Fibroblast of upper back skin (primary cell): ENCODE measurements around the gene ACBD3.

Experiments used
- DNase-seq: peaks from one replicate; pipeline ENCODE4 v3.0.0-alpha.2; 2013

ACBD3 gene

DNA sequence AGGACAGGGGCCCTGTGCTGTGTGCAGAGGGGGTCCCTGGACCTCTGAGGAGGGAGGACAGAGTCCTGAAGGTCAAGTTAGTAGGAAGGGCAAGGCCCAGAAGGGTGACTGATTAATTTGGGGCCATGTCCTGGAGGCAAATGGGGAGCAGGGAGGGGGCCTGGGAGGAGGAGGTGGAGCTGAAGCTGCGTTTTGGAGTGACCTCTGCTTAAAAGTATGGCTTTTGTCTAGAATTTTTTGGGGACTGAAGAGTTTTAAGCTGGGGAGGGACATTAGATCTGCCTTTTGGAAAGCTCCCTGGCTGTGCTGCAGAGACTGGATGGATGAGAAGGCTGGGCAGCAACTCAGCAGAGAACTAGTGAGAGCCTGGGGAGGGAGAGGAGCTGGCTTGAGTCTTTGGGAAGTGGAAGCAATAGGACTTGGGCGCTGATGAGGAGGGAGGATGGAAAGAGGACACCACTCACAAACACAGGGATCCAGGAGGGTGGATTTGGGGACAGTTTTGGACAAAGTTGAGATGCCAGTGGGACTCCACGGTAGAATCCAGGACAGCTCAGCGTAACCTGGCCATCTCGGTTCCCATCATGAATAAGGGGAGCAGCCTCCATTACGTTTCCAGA is 52.9 kb downstream of the ACBD3 start:
- no peak for DNase-seq

DNA sequence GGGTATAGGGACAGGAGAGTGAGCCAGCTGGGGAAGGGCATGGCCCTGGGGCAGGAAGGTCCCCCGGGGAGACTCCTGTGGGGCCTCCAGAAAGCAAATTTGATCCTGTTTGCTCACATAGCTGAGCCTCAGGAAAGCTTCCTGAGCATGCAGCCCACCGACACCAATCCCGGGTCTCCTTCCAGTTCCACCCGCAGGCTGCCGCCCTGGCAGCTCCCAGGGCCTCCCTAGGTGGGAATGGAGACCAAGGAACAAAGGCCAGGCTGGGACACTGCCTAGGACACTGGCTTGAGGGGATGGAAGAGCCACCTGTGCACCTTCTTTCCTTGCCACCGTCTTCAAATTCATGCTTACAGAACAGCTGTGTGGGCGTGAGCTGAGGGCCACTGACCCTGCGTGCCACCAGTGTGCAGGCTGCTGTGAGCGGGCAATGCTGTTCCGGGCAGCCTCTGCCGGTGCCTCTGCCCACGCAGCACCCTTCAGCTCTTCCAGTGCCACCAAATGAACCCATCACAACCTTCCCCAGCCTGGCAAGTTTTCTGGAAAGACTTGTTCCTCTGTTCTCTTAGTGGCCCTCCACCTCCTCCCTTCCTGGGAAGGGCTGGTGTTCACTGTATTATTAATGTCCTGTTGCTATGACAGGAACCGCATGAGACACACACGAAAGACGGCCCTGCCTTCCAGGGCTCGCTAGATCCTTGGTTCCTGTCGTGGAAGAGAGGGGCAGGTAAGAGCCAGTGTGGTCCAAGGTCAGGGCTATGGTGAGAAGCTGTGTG is 53.6 kb downstream of the ACBD3 start:
- no peak for DNase-seq

DNA sequence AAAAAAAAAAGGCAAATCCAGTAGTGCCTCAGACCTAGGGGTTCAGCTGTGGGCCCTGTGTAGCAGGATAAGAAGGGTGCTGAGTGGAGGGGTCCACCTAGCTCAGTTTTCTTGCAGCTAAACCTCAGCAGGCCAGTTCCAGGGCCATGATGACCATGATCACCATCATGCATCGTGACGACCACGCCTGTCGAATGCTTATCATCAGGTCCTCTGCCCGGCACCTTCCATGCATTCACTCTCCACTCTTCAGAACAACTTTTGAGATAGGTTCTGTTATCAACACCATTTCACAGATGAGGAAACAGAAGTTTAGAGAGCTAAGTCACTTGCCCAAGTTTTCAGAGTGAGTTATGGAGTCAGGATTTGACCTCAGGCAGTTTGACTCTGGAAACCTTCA is 54.9 kb downstream of the ACBD3 start:
- DNase-seq: no peak

DNA sequence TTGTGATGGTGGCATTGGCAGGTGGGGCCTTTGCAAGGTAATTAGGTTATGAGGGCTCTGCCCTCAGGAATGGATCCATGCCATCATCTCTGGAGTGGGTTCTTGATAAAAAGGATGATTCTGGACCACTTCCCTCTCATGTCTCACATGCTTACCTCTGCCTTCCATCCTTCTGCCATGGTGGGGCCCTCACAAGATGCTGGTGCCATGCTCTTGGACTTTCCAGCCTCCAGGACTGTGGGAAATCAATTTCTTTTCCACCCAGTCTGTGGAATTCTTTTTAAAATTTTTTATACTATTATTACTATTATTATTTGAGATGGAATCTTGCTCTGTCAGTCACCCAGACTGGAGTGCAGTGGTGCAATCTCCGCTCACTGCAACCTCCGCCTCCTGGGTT is 57.3 kb downstream of the ACBD3 start:
- no peak for DNase-seq

DNA sequence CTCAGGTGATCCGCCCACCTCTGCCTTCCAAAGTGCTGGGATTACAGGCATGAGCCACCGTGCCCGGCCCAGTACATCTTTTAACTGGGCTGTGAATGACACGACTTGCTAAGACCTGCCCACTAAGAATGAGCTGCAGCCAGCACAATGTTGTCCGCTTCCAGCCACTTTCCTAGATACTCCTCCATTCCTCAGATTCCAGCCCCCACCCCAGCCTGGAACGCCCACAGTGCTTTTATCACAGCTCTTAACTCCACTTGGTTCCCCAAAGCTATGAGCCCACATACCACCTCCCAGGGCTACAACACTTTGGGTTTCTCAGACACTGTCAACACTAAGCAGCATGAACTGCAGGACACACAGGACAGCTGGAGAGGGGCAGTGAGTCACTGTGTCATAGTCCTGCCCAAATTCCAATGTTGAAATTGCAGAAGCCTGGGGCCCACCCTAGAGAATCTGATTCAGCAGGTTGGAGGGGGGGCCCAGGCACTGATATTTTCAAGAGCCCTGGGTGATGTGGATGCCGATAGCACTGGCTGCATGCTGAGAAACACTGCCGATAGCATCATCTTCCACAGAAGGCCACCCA is 58.0 kb downstream of the ACBD3 start:
- DNase-seq: peak; percentile 69

DNA sequence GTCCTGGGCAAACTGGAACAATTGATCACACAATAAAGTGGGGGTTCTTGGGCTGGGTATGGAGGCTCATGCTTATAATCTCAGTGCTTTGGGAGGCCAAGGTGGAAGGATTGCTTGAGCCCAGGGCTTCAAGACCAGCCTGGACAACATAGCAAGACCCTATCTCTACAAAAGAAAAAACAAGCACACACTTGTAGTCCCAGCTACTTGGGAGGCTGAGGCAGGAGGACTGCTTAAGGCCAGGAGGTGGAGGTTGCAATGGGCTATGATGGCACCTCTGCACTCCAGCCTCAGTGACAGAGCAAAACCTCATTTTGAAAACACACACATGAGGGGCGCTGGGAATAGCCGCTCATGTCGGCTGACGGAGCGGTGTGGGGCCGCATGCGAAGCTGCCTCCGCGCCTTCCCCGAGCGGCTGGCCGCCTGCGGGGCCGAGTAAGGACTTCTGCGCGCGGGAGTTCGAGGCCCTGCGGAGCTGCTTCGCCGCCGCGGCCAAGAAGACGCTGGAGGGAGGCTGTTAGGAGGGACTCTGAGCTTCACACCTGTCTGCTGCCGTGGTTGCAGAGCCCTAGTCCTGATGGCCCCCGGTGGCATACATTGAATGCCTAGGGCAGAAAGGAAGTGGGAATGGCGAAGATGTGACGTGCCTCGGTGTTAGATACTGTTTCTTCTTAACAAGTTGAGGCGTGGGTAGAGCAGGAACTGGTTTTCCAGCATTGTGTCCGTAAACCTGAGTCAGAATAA is 59.5 kb downstream of the ACBD3 start:
- DNase-seq: no peak

DNA sequence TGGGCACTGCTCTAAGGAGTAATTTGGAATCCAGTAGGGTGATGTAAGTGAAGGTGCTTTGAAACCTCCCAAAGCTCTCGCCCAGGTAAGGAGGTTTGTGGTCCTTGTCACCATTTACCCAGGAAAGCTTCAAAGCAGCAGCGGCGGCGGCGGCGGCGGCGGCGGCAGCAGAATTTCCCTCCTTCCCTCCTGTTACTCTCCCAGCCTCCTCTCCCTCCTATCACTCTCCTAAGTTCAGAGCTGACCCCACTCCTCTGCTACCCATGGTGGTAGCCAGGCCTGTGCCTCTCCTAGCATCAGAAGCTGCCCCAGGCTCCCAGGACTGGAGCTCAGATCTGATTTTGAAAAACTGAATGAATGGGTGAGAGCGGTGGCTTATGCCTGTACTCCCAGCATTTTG is 60.7 kb downstream of the ACBD3 start:
- no peak for DNase-seq

DNA sequence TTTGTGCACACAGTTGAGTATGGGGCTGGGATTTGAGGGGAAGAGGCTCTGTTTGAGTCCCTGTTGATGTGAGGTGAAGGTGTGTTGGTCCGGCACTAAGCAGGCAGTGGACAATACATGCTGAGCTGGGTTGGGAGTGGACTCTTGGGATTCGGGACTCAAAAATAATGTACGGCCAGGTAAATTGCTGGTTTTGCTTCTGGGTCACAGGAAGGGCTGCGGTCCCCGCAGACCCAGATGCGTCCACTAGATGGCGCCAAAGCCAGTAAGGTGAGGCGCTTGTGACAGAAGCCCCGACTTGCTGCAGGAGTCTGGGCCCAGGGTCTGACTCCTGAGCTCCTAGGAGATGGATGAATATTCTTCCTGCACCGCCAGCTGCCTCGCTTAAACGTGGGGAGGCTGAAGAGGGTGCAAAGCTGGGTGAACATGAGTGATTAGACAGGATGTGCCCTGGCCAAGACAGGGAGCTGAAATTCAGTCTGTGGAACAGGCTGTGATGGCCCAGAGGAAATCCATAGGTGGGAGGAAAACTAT is 61.4 kb downstream of the ACBD3 start:
- peak; percentile 72 for DNase-seq

DNA sequence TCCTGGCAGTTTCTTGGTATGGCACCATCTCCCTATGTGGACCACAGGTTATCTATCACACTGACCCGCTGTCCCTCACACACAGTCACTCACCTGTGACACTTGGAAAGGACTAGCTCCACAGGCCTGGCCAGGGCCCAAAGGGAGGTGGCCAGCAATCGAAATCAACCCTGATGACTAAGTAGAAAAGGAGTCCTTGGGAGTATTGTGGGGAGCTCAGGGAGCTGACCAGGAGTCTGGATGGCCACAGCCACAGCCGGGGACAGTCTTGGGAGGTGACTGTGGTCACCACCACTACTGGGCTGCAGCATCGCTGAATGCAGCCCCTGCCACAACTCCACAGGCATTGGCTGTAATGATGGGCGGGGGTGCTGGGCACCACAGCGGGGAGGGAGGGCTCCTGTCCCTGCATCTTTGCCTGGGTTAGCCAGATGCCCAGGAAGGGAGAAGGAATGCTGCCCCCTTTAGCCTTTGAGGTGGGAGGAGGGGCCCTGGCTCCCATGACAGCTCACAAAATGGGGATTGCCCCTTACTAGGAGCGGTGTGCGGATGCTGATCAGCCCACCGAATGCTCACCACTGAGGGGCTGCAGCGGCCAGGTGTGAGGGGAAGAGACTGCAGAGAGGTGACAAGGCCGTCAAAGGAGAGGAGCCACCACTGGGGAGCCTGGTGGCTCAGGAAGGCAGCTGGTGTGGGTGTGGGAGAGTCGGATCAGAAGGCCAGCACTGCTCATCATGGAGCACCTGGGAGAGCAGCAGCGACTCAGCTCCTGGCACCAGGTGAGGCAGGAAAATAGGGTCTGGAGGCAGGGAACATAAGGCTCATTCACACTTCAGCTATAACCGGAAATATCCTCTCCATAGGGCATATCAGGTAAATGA is 62.7 kb downstream of the ACBD3 start:
- DNase-seq: no peak

DNA sequence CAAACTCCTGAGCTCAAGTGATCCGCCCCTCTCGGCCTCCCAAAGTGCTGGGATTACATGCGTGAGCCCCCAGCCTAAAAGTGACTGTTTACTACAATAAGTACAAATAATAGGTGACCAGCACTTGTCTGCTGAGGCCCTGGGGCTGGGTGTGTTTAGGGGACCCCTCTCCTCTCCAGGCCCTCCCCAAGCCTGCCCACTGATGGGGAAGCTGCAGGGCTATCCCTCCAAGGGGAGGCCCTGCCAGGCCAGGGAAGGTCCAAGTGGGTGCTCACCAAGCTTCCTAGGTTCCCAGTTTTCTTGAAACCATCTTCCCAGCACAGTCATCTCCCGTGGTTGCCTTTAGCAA is 63.4 kb downstream of the ACBD3 start:
- DNase-seq: no peak

DNA sequence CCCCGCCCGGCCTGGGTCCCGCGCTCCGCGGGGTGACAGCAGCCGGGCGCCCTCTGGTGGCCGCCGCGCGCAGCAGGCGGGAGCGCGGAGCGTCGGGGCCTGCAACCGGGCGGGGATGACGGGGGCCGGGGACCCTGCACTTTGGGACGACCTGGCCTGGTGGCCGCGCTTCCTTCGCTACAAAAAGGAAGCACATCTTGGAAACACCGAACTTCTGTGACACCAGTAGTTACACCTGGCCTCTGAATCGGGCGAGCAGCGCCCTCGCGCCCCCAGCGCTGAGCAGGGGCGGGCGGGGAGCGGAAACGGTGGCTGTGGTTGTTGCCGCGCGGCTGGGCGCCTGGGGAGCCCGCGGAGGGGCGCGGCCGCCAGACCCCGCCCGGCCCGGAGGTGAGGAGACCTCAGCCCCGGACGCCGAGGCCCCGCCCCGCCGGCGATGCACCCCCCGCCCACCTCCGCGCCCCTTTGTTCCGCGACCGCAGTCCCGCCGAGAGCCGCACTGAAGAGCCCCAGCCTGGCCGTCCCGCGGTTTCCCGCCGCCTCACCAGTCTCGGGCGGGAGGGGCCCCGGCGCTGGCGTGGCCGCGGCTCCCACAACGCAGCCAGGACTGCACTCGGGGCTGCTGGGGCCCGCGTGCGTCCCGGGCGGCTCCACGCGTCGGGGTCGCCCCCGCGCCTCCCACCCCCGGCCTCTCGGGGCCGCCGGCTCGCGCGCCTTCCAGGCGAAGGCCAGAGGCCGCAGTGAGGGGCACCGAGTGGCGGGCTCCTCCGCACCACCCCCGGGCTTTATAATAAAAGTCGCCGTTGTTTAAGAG is 64.7 kb downstream of the ACBD3 start:
- peak; percentile 23 for DNase-seq

DNA sequence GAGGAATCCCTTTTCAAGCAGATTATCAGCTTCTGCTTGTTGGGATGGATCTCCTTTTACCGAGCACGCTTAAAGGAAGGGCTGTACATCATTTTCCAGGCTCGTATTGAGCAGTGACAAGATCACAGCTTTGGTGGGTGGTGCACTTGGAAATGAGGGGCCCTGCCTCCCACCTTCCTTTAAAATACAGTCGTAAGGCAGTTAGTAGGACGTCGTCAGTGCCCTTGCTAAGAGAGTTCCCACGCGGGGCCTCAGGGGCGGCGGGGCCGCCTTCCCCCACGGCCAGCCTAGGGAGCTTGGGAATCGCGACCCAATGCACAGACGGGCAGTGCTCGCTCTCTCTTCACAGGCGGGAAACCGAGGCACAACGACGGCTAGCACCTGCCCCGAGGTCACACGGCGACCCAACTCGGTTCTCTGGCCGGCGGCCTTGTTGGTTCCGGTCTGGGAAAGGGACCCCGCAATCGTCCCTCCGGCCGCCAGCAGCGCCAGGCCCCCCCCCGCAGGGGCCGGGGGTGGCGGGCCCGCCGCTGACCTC is 65.4 kb downstream of the ACBD3 start:
- DNase-seq: no peak

DNA sequence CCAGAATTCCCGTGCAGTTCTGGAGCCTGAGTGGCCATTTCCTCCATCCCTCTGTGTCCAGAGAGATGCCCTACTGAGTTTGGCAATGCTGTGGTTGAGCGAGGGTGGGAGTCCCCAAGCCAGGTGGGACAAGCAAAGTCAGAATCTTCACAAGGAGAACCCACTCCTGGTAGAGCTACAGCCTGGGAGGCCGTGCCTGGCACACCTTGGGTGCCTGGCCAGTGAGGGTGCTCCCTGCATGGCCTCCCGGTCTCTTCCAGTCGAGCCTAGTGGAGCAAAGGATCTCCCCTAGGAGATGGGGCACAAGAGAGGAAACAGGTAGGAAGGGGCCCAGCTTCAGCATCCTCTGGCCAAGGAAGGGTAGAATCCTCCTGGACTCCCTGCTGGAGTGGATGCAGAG is 66.1 kb downstream of the ACBD3 start:
- DNase-seq: no peak

DNA sequence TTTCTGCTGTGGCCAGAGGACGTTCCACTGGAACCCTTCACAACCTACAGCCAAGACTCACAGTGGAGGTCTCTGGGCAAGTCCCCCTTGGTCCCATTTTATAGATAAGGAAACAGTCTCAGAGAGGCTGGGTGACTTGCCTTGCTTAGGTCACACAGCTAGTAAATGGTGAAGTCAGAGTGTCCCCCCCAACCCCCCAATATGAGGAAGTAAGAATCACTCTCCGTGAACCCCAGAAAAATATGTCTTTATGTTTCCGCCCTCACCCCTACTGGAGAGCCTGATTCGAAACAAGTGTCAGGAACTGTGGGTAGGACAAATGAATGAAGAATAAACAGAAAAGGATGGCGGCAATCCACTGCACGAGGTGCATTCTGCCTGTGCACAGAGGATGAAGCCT is 67.4 kb downstream of the ACBD3 start:
- DNase-seq: no peak

DNA sequence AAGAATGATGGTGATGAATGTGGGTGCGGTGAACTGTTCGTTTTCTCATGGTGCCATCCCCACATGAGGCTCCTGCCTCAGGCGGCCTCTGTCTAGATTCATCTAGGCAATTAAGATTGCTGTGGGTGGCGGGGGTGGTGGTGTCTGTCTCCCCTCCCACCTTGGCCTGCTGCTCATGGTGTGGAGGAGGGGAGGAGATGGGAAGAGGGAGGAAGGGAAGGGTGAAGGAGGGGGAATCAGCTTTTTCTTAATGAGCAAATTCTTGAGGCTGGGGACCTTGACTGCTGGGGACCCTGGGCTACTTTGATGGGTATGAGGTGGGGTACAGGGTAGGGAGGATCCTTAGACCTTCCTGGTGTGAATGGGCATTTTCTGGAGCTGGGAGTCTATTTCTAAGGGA is 68.2 kb downstream of the ACBD3 start:
- no peak for DNase-seq

DNA sequence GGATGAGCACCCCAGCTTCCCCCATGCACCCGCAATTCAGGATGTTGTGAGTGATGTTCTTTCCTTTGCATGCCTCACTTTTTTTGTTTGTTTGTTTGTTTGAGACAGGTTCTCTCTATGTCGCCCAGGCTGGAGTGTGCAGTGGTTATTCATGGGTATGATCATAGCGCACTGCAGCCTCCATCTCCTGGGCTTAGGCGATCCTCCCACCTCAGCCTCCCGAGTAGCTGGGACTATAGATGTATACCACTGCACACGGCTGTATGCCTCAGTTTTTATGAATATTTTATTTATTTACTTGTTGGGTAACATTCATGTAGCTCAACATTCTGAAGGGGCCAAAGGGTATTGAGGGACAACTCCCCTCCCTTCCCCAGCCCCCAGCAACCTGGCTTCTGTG is 69.2 kb downstream of the ACBD3 start:
- no peak for DNase-seq

DNA sequence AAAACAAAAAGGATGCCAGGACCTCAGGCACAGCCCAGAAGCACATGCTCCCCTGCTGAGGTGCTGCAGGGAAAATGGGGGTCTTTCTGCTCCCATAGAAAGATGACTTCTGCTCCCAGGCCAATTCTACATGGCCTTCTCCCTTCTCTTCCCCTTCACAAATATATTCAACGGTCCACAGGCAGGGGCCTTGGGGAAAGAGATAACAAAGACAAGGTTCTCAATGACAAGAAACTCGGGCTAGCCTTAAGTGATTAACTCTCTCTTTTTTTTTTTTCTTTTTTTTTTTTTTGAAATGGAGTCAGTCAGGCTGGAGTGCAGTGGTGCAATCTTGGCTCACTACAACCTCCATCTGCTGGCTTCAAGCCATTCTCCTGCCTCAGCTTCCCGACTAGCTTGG is 69.9 kb downstream of the ACBD3 start:
- no peak for DNase-seq

DNA sequence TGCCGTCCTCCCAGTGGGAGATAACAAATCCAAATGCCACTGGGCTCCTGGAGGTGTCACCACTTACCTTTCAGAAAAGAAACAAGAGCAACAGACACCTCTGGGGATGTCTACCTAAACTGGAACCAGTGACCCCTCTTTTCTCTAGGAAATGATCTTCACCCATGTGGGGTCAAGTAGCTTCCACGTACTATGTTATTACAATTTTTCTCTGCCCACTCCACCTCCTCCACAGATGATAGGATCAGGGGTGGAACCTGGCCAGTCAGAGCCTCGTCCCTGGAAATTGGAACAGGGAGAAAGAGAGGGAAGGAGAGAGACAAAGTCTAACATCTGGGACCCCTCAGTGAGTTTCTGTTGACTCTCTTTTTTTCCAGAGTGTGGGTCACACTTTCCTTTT is 73.9 kb downstream of the ACBD3 start:
- no peak for DNase-seq

DNA sequence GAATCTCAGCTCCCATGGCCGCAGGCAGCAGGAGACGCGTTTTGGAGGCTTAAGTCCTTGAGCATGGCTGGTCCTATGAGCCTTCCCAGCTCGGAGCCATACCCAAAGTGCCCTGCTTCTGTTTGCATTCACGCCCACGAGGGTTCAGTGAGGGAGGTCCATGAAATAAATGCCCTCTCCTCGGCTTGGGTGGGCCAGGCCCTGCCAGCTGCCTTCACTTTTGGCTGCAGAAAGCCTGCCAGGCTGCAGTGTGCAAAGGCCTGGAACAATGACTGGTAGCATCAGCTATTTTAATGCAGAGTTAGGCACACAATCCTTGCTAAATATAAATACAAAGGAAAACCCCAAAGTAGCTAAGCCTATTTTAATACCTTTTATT is 74.7 kb downstream of the ACBD3 start:
- no peak for DNase-seq

DNA sequence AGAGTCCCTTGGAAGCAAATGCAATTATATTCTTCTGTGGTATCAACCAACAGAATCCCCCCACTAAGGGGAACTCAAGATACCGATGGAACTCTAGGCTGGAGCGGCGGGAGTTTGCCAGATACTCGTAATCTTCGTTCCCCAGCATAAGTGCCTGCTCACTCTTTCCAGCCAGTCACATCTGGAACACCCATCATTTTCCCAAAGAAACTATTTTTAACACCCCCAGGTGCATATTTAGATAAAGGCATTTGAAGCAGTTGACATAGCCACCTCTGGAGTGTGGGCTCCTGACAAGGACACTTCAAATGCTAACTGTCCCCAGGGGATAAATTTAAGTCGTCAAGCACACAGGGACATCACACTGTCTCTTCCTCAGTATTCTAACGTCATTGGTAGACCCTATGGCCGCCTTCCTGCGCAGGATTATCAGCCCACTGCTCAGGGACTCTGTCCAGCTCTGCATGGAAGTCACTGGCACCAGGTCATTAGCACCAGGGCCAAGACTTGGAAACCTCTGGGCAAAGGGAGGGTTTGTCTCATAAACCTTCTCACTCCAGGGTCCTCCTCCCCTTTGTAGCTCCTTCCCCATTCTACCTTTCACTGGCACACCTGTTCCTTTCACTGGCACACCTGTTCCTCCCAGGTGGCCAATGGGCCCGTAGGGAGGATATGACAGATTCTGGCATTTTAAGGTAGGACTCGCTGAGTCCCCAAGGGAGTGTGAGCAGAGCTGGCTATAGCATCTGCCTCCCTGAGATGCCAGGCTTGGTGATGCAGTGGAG is 75.3 kb downstream of the ACBD3 start:
- DNase-seq: no peak
